Prostate gland (tissue), 2 donors: ENCODE results near the gene PAPPA. TPM values are rescaled to one million over a fixed set of nuclear protein-coding genes. Genes with fewer than 3 reads are reported as not detected.

ENCODE experiments used
- DNase-seq: peaks from one replicate; pipeline ENCODE4 v3.0.0-alpha.2; 2019; ENCODE audit warnings: low spot score
- H3K27ac ChIP-seq, 2 donors: fragments of 200-600 bp; sonication (generic); 2 replicates each; pipeline ENCODE4 v1.5.1; 2017 to 2019
- H3K27me3 ChIP-seq: fragments of 200-600 bp; sonication (generic); replicated peaks from 2 replicates; pipeline ENCODE4 v1.5.1; 2019; ENCODE audit not compliant: insufficient read depth
- H3K36me3 ChIP-seq, 2 donors: fragments of 200-600 bp; sonication (generic); 1 replicate in 1 of 2; 2 replicates in 1 of 2; pipeline versions ENCODE4 v1.5.1 to v1.8.1; 2017 to 2019
- H3K4me1 ChIP-seq: fragments of 200-600 bp; sonication (generic); replicated peaks from 2 replicates; pipeline ENCODE4 v1.5.1; 2019
- H3K4me3 ChIP-seq, 2 donors: fragments of 200-600 bp; sonication (generic); 2 replicates each; pipeline ENCODE4 v1.5.1; 2017 to 2019
- H3K9me3 ChIP-seq: fragments of 200-600 bp; sonication (generic); 2 replicates; pipeline ENCODE4 v1.5.1; 2017
- CTCF ChIP-seq, 4 experiments: fragments of 200-600 bp in 2 of 4; fragments of 450-650 bp in 2 of 4; sonication (generic) in 2 of 4; IDR thresholded peaks; 1 replicate in 3 of 4; 2 replicates in 1 of 4; pipeline ENCODE4 v1.5.1; 2016 to 2019; ENCODE audit warnings: antibody characterized with exemption in 4 of 4, mild to moderate bottlenecking in 2 of 4, moderate library complexity in 2 of 4
- POLR2A ChIP-seq: fragments of 450-650 bp; IDR thresholded peaks from one replicate; pipeline ENCODE4 v1.6.1; 2016; ENCODE audit warnings: antibody characterized with exemption, mild to moderate bottlenecking
- POLR2AphosphoS5 ChIP-seq: sonication (generic); formaldehyde crosslinking; IDR thresholded peaks from one replicate; pipeline ENCODE4 v1.6.1; 2017; ENCODE audit warnings: antibody characterized with exemption
- WGBS: methylation state at CpG from one replicate; pipeline ENCODE4 v1.1.5; 2018; 5-methylcytosine and 5-hydroxymethylcytosine counted together
- intact Hi-C: fragments of 100-400 bp; cut with DNase I; formaldehyde crosslinking; loops from one replicate; pipeline ENCODE4 v1.14.2; 2022
- total RNA-seq, 2 donors: library from RNA; depleted of rRNA; stranded (reverse); fragments of >200 nt; gene quantifications; one replicate each; pipeline ENCODE4 v1.1.0, GENCODE V29; 2016

Gene PAPPA
- total RNA-seq, 2 donors from 2014 or later, result 0.27 to 1.8 TPM

- intact Hi-C loops, result no loop called here
- no peak overlapping the region for H3K27ac ChIP-seq
- DNase-seq, result no peak
- 62% methylated on average over 4 of the region's 4 CpGs for WGBS
- no peaks in the 10 kb centered on the region for H3K9me3 ChIP-seq
- H3K27me3 ChIP-seq, result no peaks in the 10 kb centered on the region
- H3K4me1 ChIP-seq, result no peaks in the 10 kb centered on the region
- H3K4me3 ChIP-seq, result no peak overlapping the region
- H3K36me3 ChIP-seq, result no peaks in the 10 kb centered on the region
- no peak for TF ChIP-seq POLR2A
- TF ChIP-seq CTCF (IDR thresholded peaks at IDR 0.05), result no peak
- no peak for TF ChIP-seq POLR2AphosphoS5
Observed at GRCh38 chr9:116198344-116198743, 44.8 kb downstream of the PAPPA start.

GRCh38 chr9:116202219-116202912, 48.8 kb downstream of the PAPPA start:
- intact Hi-C loops, result no loop called here
- H3K4me3 ChIP-seq, result no peak overlapping the region
- no peak overlapping the region for H3K27ac ChIP-seq
- peak; percentile 6 for DNase-seq
- no peaks in the 10 kb centered on the region for H3K4me1 ChIP-seq
- H3K36me3 ChIP-seq, result no peaks in the 10 kb centered on the region
- no peaks in the 10 kb centered on the region for H3K9me3 ChIP-seq
- peak; percentile 5 for TF ChIP-seq POLR2AphosphoS5
- TF ChIP-seq POLR2A, result no peak
- WGBS, result 41% methylated on average over 5 of the region's 5 CpGs
- no peaks in the 10 kb centered on the region for H3K27me3 ChIP-seq

GRCh38 chr9:116204252-116204882, 50.8 kb downstream of the PAPPA start:
- no peaks in the 10 kb centered on the region for H3K4me1 ChIP-seq
- WGBS, result 88% methylated on average over 5 of the region's 5 CpGs
- TF ChIP-seq POLR2AphosphoS5, result no peak
- no peak overlapping the region for H3K27ac ChIP-seq
- no peaks in the 10 kb centered on the region for H3K9me3 ChIP-seq
- DNase-seq, result no peak
- no peak overlapping the region for H3K4me3 ChIP-seq
- no peaks in the 10 kb centered on the region for H3K27me3 ChIP-seq
- H3K36me3 ChIP-seq, result no peaks in the 10 kb centered on the region
- intact Hi-C loops, result no loop called here

GRCh38 chr9:116207371-116208111, 54.0 kb downstream of the PAPPA start:
- DNase-seq, result no peak
- Histone ChIP-seq H3K4me3 (no peak overlapping the region), H3K27me3 (no peaks in the 10 kb centered on the region), H3K4me1 (no peaks in the 10 kb centered on the region), H3K9me3 (no peaks in the 10 kb centered on the region), H3K36me3 (no peaks in the 10 kb centered on the region), H3K27ac (no peak overlapping the region)
- 92% methylated on average over 4 of the region's 4 CpGs for WGBS
- intact Hi-C loops, result no loop called here
- no peak for TF ChIP-seq POLR2AphosphoS5
- TF ChIP-seq POLR2A, result no peak
- TF ChIP-seq CTCF (IDR thresholded peaks at IDR 0.05), result no peak

GRCh38 chr9:116208417-116209232, 55.0 kb downstream of the PAPPA start:
- Histone ChIP-seq H3K4me3 (no peak overlapping the region), H3K27ac (no peak overlapping the region), H3K9me3 (no peaks in the 10 kb centered on the region), H3K36me3 (no peaks in the 10 kb centered on the region), H3K4me1 (no peaks in the 10 kb centered on the region), H3K27me3 (no peaks in the 10 kb centered on the region)
- WGBS, result 53% methylated on average over 5 of the region's 5 CpGs
- no peak for DNase-seq
- intact Hi-C loops, result no loop called here
- TF ChIP-seq POLR2A (no peak), POLR2AphosphoS5 (no peak), CTCF (IDR thresholded peaks at IDR 0.05) (no peak)
